Activated B cell treated with CpG ODN at 0.5 μM for 24 hours (primary cell): ENCODE measurements around the gene RINT1. TPM values are rescaled to one million over a fixed set of nuclear protein-coding genes. Genes with fewer than 3 reads are reported as not detected.

Source experiments
- ATAC-seq: fragments of 200-7000 bp; cut with Tn5 transposase; one replicate; pipeline ENCODE4 v1.10.0; 2021; ENCODE audit warnings: low read depth, mild to moderate bottlenecking, moderate library complexity
- CTCF ChIA-PET: fragments of 350-600 bp; sonication (Branson Sonifier 250); formaldehyde crosslinking; loops from one replicate; lab custom pipeline; 2021; ENCODE audit warnings: antibody characterized with exemption; lab: Charles Lee
- POLR2A ChIA-PET: fragments of 350-600 bp; sonication (Branson Sonifier 250); formaldehyde crosslinking; loops from one replicate; lab custom pipeline; 2021; ENCODE audit warnings: antibody characterized with exemption; lab: Charles Lee
- DNase-seq: peaks from one replicate; pipeline ENCODE4 v3.0.0; 2022
- H3K27ac Mint-ChIP-seq: one replicate; pipeline ENCODE4 v1.8.0; 2020; ENCODE audit warnings: mixed read lengths
- H3K27me3 Mint-ChIP-seq: one replicate; pipeline ENCODE4 v1.8.0; 2021; ENCODE audit warnings: mixed read lengths
- H3K36me3 Mint-ChIP-seq: one replicate; pipeline ENCODE4 v1.8.0; 2021; ENCODE audit warnings: low read depth, mixed read lengths
- H3K4me1 Mint-ChIP-seq: one replicate; pipeline ENCODE4 v1.8.0; 2021; ENCODE audit warnings: mixed read lengths
- H3K4me3 Mint-ChIP-seq: one replicate; pipeline ENCODE4 v1.8.0; 2020; ENCODE audit warnings: mild to moderate bottlenecking, mixed read lengths
- H3K9me3 Mint-ChIP-seq: one replicate; pipeline ENCODE4 v1.8.0; 2020; ENCODE audit warnings: mixed read lengths
- intact Hi-C: fragments of 100-400 bp; cut with micrococcal nuclease; formaldehyde crosslinking; loops from one replicate; pipeline ENCODE4 v1.15.1; 2024
- total RNA-seq: library from RNA; stranded (reverse); gene quantifications from 2 replicates; pipeline ENCODE4 v1.2.3, GENCODE V29; 2022
- TF ChIP-seq, protein P1 (sequence below): fragments of 200-600 bp; IDR thresholded peaks from one replicate; pipeline ENCODE4 v1.8.0; 2022; ENCODE audit warnings: antibody characterized with exemption, mild to moderate bottlenecking

RINT1 gene
- total RNA-seq, 1 donor from 2014 or later: 35.5 TPM

DNA sequence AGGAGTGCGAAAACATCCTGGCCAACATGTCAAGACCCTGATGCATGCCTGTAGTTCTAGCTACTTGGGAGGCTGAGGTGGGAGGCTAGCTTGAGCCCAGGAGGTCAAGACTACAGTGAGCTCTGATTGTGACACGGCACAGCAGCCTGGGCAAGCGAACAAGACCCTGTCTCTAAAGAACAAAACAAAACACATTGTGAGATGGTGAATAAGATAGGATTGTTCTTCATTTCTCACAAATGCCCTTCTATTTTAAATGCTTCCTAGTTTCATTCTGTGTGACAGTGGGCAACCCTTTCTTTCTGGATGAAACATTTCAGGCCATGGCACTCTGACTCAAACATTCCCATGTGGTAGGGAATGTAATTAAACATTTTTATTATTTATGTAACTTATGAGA, 35.8 kb downstream of the RINT1 start:
- no peak overlapping the region for H3K4me3 Mint-ChIP-seq
- intact Hi-C loops: loop anchor here (2.0 kb wide), 1 partner anchor 15 kb away; no protein-coding TSS in a partner anchor
- no peak overlapping the region for H3K27ac Mint-ChIP-seq
- DNase-seq (no peak), ATAC-seq (no peak)
- no peaks in the 10 kb centered on the region for H3K9me3 Mint-ChIP-seq
- TF ChIP-seq, protein P1, sequence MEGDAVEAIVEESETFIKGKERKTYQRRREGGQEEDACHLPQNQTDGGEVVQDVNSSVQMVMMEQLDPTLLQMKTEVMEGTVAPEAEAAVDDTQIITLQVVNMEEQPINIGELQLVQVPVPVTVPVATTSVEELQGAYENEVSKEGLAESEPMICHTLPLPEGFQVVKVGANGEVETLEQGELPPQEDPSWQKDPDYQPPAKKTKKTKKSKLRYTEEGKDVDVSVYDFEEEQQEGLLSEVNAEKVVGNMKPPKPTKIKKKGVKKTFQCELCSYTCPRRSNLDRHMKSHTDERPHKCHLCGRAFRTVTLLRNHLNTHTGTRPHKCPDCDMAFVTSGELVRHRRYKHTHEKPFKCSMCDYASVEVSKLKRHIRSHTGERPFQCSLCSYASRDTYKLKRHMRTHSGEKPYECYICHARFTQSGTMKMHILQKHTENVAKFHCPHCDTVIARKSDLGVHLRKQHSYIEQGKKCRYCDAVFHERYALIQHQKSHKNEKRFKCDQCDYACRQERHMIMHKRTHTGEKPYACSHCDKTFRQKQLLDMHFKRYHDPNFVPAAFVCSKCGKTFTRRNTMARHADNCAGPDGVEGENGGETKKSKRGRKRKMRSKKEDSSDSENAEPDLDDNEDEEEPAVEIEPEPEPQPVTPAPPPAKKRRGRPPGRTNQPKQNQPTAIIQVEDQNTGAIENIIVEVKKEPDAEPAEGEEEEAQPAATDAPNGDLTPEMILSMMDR: no peak
- H3K4me1 Mint-ChIP-seq: no peaks in the 10 kb centered on the region
- H3K27me3 Mint-ChIP-seq: no peaks in the 10 kb centered on the region
- POLR2A ChIA-PET: no interaction called here
- peaks cover 54% of the 10 kb centered on the region for H3K36me3 Mint-ChIP-seq
- CTCF ChIA-PET: no interaction called here

DNA sequence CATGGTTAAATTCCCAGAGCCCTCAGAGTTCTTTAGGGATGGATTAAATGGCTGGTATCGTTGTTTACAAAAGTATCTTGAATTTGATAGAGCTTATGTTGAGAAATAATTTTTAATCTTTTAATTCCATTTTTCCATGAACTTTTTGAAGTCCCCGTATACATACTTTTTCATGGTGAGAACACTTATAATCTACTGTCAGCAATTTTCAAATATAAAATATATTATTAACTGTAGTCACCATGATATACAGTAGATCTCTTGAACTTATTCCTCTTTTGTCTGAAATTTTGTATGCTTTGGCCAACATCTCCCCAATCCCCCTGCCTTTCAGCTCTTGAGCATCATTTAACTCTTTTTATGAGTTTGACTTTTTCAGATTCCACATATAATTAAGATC, 39.9 kb downstream of the RINT1 start:
- intact Hi-C loops: no loop called here
- H3K36me3 Mint-ChIP-seq: peaks cover 28% of the 10 kb centered on the region
- H3K4me1 Mint-ChIP-seq: no peaks in the 10 kb centered on the region
- no peak for ATAC-seq
- no peak overlapping the region for H3K27ac Mint-ChIP-seq
- H3K4me3 Mint-ChIP-seq: no peak overlapping the region
- TF ChIP-seq, protein P1: no peak
- no peaks in the 10 kb centered on the region for H3K9me3 Mint-ChIP-seq
- H3K27me3 Mint-ChIP-seq: no peaks in the 10 kb centered on the region
- POLR2A ChIA-PET: no interaction called here
- no peak for DNase-seq
- CTCF ChIA-PET: no interaction called here

DNA sequence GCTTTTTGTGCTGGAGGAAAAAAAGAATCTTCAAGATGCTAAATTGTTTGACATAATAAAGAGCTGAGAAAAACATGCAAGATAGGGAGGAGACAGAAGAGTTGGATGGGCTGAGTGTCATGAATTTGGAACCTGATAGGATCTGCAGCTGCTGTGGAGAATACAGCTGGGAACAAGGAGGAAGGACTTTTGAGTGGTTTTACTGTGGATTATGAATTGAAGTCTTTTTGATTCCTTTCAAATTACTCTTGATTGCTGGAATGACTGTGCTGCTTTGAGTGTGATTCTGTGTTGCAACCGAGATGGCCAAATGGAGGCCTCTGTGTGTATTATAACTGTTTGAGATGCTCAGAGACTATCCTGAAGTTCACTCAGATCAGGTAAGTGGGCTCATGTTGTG, 45.2 kb downstream of the RINT1 start:
- DNase-seq (no peak), ATAC-seq (no peak)
- no peak overlapping the region for H3K27ac Mint-ChIP-seq
- TF ChIP-seq, protein P1: no peak
- H3K4me3 Mint-ChIP-seq: no peak overlapping the region
- peaks cover 6% of the 10 kb centered on the region for H3K4me1 Mint-ChIP-seq
- no peaks in the 10 kb centered on the region for H3K9me3 Mint-ChIP-seq
- peaks cover 5% of the 10 kb centered on the region for H3K27me3 Mint-ChIP-seq
- ChIA-PET CTCF (no interaction called here), POLR2A (no interaction called here)
- intact Hi-C loops: no loop called here
- H3K36me3 Mint-ChIP-seq: no peaks in the 10 kb centered on the region

DNA sequence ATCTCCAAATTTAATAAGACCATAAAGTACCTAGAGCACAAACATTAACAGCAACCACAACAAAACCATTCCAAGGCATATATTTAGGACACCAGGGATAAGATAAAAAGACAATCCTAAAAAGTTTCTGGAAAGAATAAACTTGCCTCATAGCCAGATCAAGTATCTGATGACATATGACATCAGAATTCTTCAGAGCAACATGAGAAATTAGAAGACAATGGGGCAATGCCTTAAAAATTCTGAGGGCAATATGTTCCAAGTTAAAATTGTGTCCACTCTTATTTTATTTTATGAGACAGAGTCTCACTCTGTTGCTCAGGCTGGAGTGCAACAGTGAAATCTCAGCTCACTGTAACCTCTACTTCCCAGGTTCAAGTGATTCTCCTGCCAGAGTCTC, 46.5 kb downstream of the RINT1 start:
- H3K27ac Mint-ChIP-seq: no peak overlapping the region
- H3K4me1 Mint-ChIP-seq: peaks cover 6% of the 10 kb centered on the region
- intact Hi-C loops: no loop called here
- H3K27me3 Mint-ChIP-seq: peaks cover 7% of the 10 kb centered on the region
- DNase-seq (no peak), ATAC-seq (no peak)
- ChIA-PET POLR2A (no interaction called here), CTCF (no interaction called here)
- TF ChIP-seq, protein P1: no peak
- no peaks in the 10 kb centered on the region for H3K36me3 Mint-ChIP-seq
- H3K4me3 Mint-ChIP-seq: no peak overlapping the region
- no peaks in the 10 kb centered on the region for H3K9me3 Mint-ChIP-seq

DNA sequence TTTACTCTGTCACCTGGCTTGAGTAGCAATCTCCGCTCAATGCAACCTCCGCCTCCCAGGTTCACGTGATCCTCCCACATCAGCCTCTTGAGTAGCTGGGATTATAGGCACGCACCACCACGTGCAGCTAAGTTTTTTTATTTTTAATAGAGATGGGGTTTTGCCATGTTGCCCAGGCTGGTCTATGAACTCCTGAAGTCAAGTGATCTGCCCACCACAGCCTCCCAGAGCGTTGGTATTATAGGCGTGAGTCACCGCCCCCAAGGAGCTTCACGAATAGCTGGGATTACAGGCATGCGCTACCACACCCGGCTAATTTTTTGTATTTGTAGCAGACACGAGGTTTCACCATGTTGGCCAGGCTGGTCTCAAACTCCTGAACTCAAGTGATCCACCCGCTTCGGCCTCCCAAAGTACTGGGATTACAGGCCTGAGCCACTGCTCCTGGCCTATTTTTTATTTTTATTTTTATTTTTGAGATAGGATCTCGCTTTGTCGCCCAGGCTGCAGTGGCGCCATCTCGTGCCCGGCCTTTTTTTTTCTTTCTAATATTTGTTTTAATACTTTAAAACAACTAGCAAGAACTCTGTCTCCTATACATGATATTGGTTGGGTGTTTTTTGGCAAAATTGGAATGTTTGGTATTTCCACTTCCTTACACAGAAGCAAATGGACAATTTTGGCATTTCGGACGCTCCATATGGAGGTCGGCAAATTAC, 48.2 kb downstream of the RINT1 start:
- TF ChIP-seq, protein P1: no peak
- peaks cover 6% of the 10 kb centered on the region for H3K4me1 Mint-ChIP-seq
- no peak overlapping the region for H3K4me3 Mint-ChIP-seq
- no peak overlapping the region for H3K27ac Mint-ChIP-seq
- peaks cover 10% of the 10 kb centered on the region for H3K27me3 Mint-ChIP-seq
- peaks cover 8% of the 10 kb centered on the region for H3K9me3 Mint-ChIP-seq
- no peaks in the 10 kb centered on the region for H3K36me3 Mint-ChIP-seq
- intact Hi-C loops: no loop called here
- DNase-seq (no peak), ATAC-seq (no peak)
- ChIA-PET POLR2A (no interaction called here), CTCF (no interaction called here)
